Measurements from ENCODE around the gene DET1.
"Not testable (repeated sequence)": the region's sequence is repeated elsewhere in the genome, so short reads cannot be mapped to it uniquely, and the experiment has no call there.

GRCh38 chr15:88558026-88558425 is 11.5 kb upstream of the DET1 start:
- not testable (repeated sequence) for TF ChIP-seq CTCF, EP300 (IDR thresholded peaks at IDR 0.05)

Data from ovary (tissue), 3 donors.